Psoas muscle (tissue), 8 donors: ENCODE data around the gene PEPD. TPM values are rescaled to one million over a fixed set of nuclear protein-coding genes. Genes with fewer than 3 reads are reported as not detected.
"Not testable (repeated sequence)": the region's sequence is repeated elsewhere in the genome, so short reads cannot be mapped to it uniquely, and the experiment has no call there.

Experiments used
- ATAC-seq, 4 donors: fragments of 200-7000 bp; cut with Tn5 transposase; one replicate each; pipeline ENCODE4 v1.9.1; 2020; ENCODE audit warnings: moderate library complexity in 3 of 4, mild to moderate bottlenecking in 2 of 4
- DNase-seq, 2 donors: peaks; one replicate each; pipeline ENCODE4 v3.0.0-alpha.2; 2020
- H3K27ac ChIP-seq: fragments of 200-600 bp; one replicate; pipeline ENCODE4 v1.8.0; 2022
- H3K27me3 ChIP-seq, 3 donors: fragments of 200-600 bp in 1 of 3; one replicate each; pipeline versions ENCODE4 v1.6.1 to v1.8.0; 2013 to 2022; ENCODE audit warnings: low read length in 2 of 3, mild to moderate bottlenecking in 2 of 3, moderate library complexity in 1 of 3; ENCODE audit not compliant: insufficient read depth in 3 of 3
- H3K36me3 ChIP-seq, 2 donors: fragments of 200-600 bp in 1 of 2; one replicate each; pipeline versions ENCODE4 v1.6.1 to v1.8.0; 2013 to 2022; ENCODE audit warnings: low read depth in 1 of 2, mild to moderate bottlenecking in 1 of 2, moderate library complexity in 1 of 2; ENCODE audit not compliant: insufficient read depth in 1 of 2
- H3K4me1 ChIP-seq: fragments of 200-600 bp; one replicate; pipeline ENCODE4 v1.8.0; 2022
- H3K4me3 ChIP-seq: fragments of 200-600 bp; one replicate; pipeline ENCODE4 v1.8.0; 2022; ENCODE audit warnings: mild to moderate bottlenecking
- H3K9me3 ChIP-seq: fragments of 200-600 bp; one replicate; pipeline ENCODE4 v1.8.0; 2022
- WGBS, 3 donors: extraction: QIAGEN DNeasy Blood & Tissue Kit; methylation state at CpG; one replicate each; pipeline versions ENCODE4 v1.1.6 to v1.1.7; 2013; 5-methylcytosine and 5-hydroxymethylcytosine counted together
- intact Hi-C, 2 donors: fragments of 100-400 bp; cut with DNase I; formaldehyde crosslinking; loops; one replicate each; pipeline versions ENCODE4 v1.11.0 to v1.14.2; 2022
- polyA plus RNA-seq, 3 donors: library from polyadenylated mRNA; stranded (reverse); fragments of 200-250 nt; gene quantifications; one replicate each; pipeline ENCODE4 v1.2.3, GENCODE V29; 2013
- total RNA-seq, 4 donors: library from RNA; stranded (reverse); fragmentation: NEBNext Ultra II Directional in 2 of 4; extraction: Animal tissue kit (Norgen Biotek cat#: 25700) in 2 of 4; gene quantifications; one replicate each; pipeline versions ENCODE4 v1.2.1 to v1.2.4, GENCODE V29; 2021 to 2023
- TF ChIP-seq, protein P1 (sequence below): fragments of 200-600 bp; IDR thresholded peaks from one replicate; pipeline ENCODE4 v1.8.0; 2022; ENCODE audit warnings: antibody characterized with exemption
- donor health status: healthy with polysubstance abuse.
- donor health status: DM: no; HTN: no; CAD: no; lungs with moderate emphysema.
- donor health status: Bipolar disorder and iron deficiency.
- donor health status: healthy.
- donor health status: DM: yes; HTN: yes; CAD: no.
- donor health status: DM: no; HTN: no; CAD: no.
- donor health status: DM: no; HTN: no; CAD: no.
- donor health status: DM: yes; HTN: yes; CAD: no.

Gene PEPD
- total and polyA plus RNA-seq, 7 donors = 26.3 to 40.2 (median 35.1) TPM

- no peak overlapping the region for H3K27ac ChIP-seq
- intact Hi-C loops = no loop called here
- H3K9me3 ChIP-seq = no peaks in the 10 kb centered on the region
- peaks cover 0 to 13% of the 10 kb centered on the region in 2 donors for H3K36me3 ChIP-seq
- TF ChIP-seq, protein P1, sequence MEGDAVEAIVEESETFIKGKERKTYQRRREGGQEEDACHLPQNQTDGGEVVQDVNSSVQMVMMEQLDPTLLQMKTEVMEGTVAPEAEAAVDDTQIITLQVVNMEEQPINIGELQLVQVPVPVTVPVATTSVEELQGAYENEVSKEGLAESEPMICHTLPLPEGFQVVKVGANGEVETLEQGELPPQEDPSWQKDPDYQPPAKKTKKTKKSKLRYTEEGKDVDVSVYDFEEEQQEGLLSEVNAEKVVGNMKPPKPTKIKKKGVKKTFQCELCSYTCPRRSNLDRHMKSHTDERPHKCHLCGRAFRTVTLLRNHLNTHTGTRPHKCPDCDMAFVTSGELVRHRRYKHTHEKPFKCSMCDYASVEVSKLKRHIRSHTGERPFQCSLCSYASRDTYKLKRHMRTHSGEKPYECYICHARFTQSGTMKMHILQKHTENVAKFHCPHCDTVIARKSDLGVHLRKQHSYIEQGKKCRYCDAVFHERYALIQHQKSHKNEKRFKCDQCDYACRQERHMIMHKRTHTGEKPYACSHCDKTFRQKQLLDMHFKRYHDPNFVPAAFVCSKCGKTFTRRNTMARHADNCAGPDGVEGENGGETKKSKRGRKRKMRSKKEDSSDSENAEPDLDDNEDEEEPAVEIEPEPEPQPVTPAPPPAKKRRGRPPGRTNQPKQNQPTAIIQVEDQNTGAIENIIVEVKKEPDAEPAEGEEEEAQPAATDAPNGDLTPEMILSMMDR = no peak
- no peak overlapping the region for H3K4me3 ChIP-seq
- no peak for DNase-seq
- ATAC-seq = no peak
- H3K4me1 ChIP-seq = peaks cover 6% of the 10 kb centered on the region
- WGBS, 3 donors = 91% methylated on average over 4 of the region's 4 CpGs
- no peaks in the 10 kb centered on the region for H3K27me3 ChIP-seq
These were observed 39.7 kb downstream of the PEPD start for GRCh38 chr19:33481863-33482262.

GRCh38 chr19:33479570-33479969, 42.0 kb downstream of the PEPD start:
- H3K36me3 ChIP-seq = peaks cover 0 to 14% of the 10 kb centered on the region in 2 donors
- ATAC-seq, intact Hi-C loops, H3K27me3 ChIP-seq, H3K27ac ChIP-seq, H3K4me3 ChIP-seq, H3K4me1 ChIP-seq, H3K9me3 ChIP-seq, DNase-seq: not testable (repeated sequence)
- 96 to 99% (median 96%) methylated on average over 2 to 3 of the region's 3 CpGs for WGBS, 3 donors

DNA sequence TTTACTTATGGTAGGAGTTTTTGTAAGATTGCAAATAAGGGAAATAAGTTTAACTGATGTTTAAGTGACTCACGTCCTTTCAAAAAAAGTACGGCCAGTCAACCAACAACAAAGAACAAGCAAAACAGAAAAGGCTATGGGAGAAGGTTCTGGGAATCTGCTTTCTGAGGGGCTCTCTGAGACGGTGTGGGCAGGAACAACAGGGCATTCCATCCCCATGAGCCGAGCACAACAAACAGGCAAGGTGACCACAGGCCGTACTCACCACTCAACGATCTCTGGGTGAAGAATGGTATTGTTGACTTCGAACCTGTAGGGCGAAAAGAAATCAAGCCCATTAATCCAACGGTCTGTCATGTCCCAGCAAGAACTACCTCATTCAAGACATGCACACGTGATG, 43.8 kb downstream of the PEPD start:
- intact Hi-C loops = loop anchor here in 1 of 2 donors (2.0 kb wide), 1 partner anchor 75 kb away; no protein-coding TSS in a partner anchor
- no peaks in the 10 kb centered on the region for H3K27me3 ChIP-seq
- DNase-seq (no peak), ATAC-seq (no peak)
- H3K4me1 ChIP-seq = peaks cover 9% of the 10 kb centered on the region
- H3K27ac ChIP-seq = no peak overlapping the region
- TF ChIP-seq, protein P1 = no peak
- no peaks in the 10 kb centered on the region for H3K9me3 ChIP-seq
- peaks cover 0 to 14% of the 10 kb centered on the region in 2 donors for H3K36me3 ChIP-seq
- WGBS, 3 donors = 94 to 98% (median 95%) methylated on average over 10 of the region's 10 CpGs
- H3K4me3 ChIP-seq = no peak overlapping the region

DNA sequence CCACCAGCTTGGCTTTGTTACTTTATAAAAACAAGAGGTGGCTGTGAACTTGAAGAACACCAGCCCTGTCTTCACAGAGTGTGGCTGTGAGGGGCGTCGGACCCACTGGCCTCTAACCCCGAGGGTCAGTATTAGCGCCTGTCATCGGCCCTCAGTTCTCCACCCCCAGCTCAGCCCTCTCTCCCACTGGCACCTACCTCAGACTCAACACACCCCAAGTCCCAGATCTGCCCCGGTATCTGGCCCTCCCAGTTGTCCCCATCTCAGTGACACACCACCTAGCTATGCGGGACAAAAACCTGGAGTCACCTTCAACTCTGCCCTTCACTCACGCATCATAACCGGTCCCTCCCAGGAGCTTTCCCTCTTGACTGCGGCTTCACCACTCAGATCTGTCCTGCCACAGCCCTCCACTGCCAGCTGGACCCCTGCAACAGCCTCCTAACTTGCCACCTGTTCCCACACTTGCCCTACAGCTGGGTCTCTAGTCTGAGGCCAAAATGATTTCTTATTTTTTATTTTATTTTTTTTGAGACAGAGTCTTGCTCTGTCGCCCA, 45.4 kb downstream of the PEPD start:
- peaks cover 11% of the 10 kb centered on the region for H3K4me1 ChIP-seq
- intact Hi-C loops = loop anchor here in 1 of 2 donors (2.0 kb wide), 1 partner anchor 77 kb away; no protein-coding TSS in a partner anchor
- DNase-seq (no peak), ATAC-seq (no peak)
- H3K27me3 ChIP-seq = no peaks in the 10 kb centered on the region
- H3K36me3 ChIP-seq = peaks cover 0 to 14% of the 10 kb centered on the region in 2 donors
- H3K9me3 ChIP-seq = no peaks in the 10 kb centered on the region
- TF ChIP-seq, protein P1 = no peak
- H3K4me3 ChIP-seq = no peak overlapping the region
- 83 to 91% (median 84%) methylated on average over 11 of the region's 11 CpGs for WGBS, 3 donors
- no peak overlapping the region for H3K27ac ChIP-seq

- Histone ChIP-seq H3K27me3 (no peaks in the 10 kb centered on the region), H3K27ac (peak overlapping the region; percentile 60), H3K9me3 (no peaks in the 10 kb centered on the region), H3K36me3 (peaks cover 0 to 14% of the 10 kb centered on the region in 2 donors), H3K4me1 (peaks cover 11% of the 10 kb centered on the region), H3K4me3 (no peak overlapping the region)
- intact Hi-C loops = no loop called here
- DNase-seq (no peak), ATAC-seq (no peak)
- TF ChIP-seq, protein P1 = no peak
- 71 to 78% (median 72%) methylated on average over 6 of the region's 6 CpGs for WGBS, 3 donors
These were observed 47.8 kb downstream of the PEPD start for GRCh38 chr19:33473653-33474305.
